Liver (tissue), 9 donors: Measurements from ENCODE around the gene IDH3B. TPM values are rescaled to one million over a fixed set of nuclear protein-coding genes. Genes with fewer than 3 reads are reported as not detected.

Experiments
- DNase-seq: peaks from one replicate; pipeline ENCODE4 v3.0.0-alpha.2; 2017; ENCODE audit warnings: low spot score
- H3K27ac ChIP-seq, 2 donors: one replicate each; pipeline ENCODE4 v1.7.0; 2013; ENCODE audit warnings: inconsistent platforms in 2 of 2, low read length in 2 of 2, control low read depth in 1 of 2, low read depth in 1 of 2, mild to moderate bottlenecking in 1 of 2
- H3K27me3 ChIP-seq, 4 donors: one replicate each; pipeline versions ENCODE4 v1.6.1 to v1.7.0; 2013; ENCODE audit warnings: low read length in 3 of 4, inconsistent platforms in 1 of 4, mild to moderate bottlenecking in 1 of 4, moderate library complexity in 1 of 4; ENCODE audit not compliant: control insufficient read depth in 4 of 4, insufficient read depth in 4 of 4
- H3K36me3 ChIP-seq, 4 donors: one replicate each; pipeline versions ENCODE4 v1.6.1 to v1.7.0; 2013; ENCODE audit warnings: low read length in 3 of 4, mild to moderate bottlenecking in 3 of 4, low read depth in 1 of 4, moderate library complexity in 1 of 4; ENCODE audit not compliant: control insufficient read depth in 4 of 4, insufficient read depth in 3 of 4
- H3K4me1 ChIP-seq, 4 donors: one replicate each; pipeline versions ENCODE4 v1.6.1 to v1.7.0; 2013; ENCODE audit warnings: low read length in 3 of 4, mild to moderate bottlenecking in 3 of 4, moderate library complexity in 1 of 4; ENCODE audit not compliant: control insufficient read depth in 4 of 4, insufficient read depth in 4 of 4
- H3K4me3 ChIP-seq, 3 donors: one replicate each; pipeline versions ENCODE4 v1.6.1 to v1.7.0; 2013; ENCODE audit warnings: low read length in 3 of 3, control low read depth in 1 of 3, low read depth in 1 of 3, mild to moderate bottlenecking in 1 of 3
- H3K9ac ChIP-seq, 2 donors: one replicate each; pipeline ENCODE4 v1.7.0; 2013; ENCODE audit warnings: low read length in 2 of 2, mild to moderate bottlenecking in 2 of 2, moderate library complexity in 2 of 2, control low read depth in 1 of 2, low read depth in 1 of 2
- H3K9me3 ChIP-seq, 4 donors: one replicate each; pipeline versions ENCODE4 v1.6.1 to v1.7.0; 2013; ENCODE audit warnings: low read length in 3 of 4; ENCODE audit not compliant: control insufficient read depth in 4 of 4
- ATF3 ChIP-seq: IDR thresholded peaks from 2 replicates; pipeline ENCODE4 v1.6.1; 2016; ENCODE audit warnings: antibody characterized with exemption
- EGR1 ChIP-seq, 2 donors: IDR thresholded peaks; 2 replicates each; pipeline ENCODE4 v1.6.1; 2016 to 2018; ENCODE audit warnings: antibody characterized with exemption in 2 of 2, low read depth in 2 of 2
- FOXA1 ChIP-seq: IDR thresholded peaks from 2 replicates; pipeline ENCODE4 v1.6.1; 2016; ENCODE audit warnings: antibody characterized with exemption
- FOXA2 ChIP-seq: IDR thresholded peaks from 2 replicates; pipeline ENCODE4 v1.6.1; 2016; ENCODE audit warnings: antibody characterized with exemption
- GABPA ChIP-seq, 2 donors: IDR thresholded peaks in 1 of 2; conservative IDR thresholded peaks in 1 of 2; 2 replicates each; pipeline ENCODE4 v1.6.1; 2016; ENCODE audit warnings: antibody characterized with exemption in 2 of 2, mild to moderate bottlenecking in 1 of 2, moderate library complexity in 1 of 2
- NR2F2 ChIP-seq: IDR thresholded peaks from 2 replicates; pipeline ENCODE4 v1.6.1; 2016; ENCODE audit warnings: antibody characterized with exemption
- RAD21 ChIP-seq, 2 donors: IDR thresholded peaks; 2 replicates each; pipeline ENCODE4 v1.6.1; 2016; ENCODE audit warnings: antibody characterized with exemption in 2 of 2, mild to moderate bottlenecking in 2 of 2
- REST ChIP-seq: IDR thresholded peaks from 2 replicates; pipeline ENCODE4 v1.6.1; 2016; ENCODE audit warnings: antibody characterized with exemption, mild to moderate bottlenecking
- YY1 ChIP-seq: IDR thresholded peaks from 2 replicates; pipeline ENCODE4 v1.6.1; 2016; ENCODE audit warnings: antibody characterized with exemption, mild to moderate bottlenecking
- WGBS: extraction: QIAGEN DNeasy Blood & Tissue Kit; methylation state at CpG from one replicate; pipeline ENCODE4 v1.1.7; 2013; 5-methylcytosine and 5-hydroxymethylcytosine counted together
- polyA plus RNA-seq, 2 donors: library from polyadenylated mRNA; stranded (reverse) in 1 of 2; unstranded in 1 of 2; fragments of 200-250 nt in 1 of 2; fragments of >200 nt in 1 of 2; fragmentation: Nextera tagmentation in 1 of 2; extraction: Ambion mirVana in 1 of 2; gene quantifications; one replicate each; pipeline versions ENCODE4 v1.2.1 to v1.2.3, GENCODE V29; 2013 to 2015
- total RNA-seq, 2 donors: library from RNA; depleted of rRNA; stranded (reverse); fragments of >200 nt; gene quantifications; one replicate each; pipeline ENCODE4 v1.2.3, GENCODE V29; 2014
- TF ChIP-seq, protein P1 (sequence below): fragments of 150-350 bp; IDR thresholded peaks from 2 replicates; pipeline ENCODE4 v1.5.1; 2017; ENCODE audit warnings: improper control_type of control experiment, low read depth, low read length; ENCODE audit not compliant: missing input control
- TF ChIP-seq, protein P2 (sequence below): IDR thresholded peaks from 2 replicates; pipeline ENCODE4 v1.6.1; 2016; ENCODE audit warnings: antibody characterized with exemption
- TF ChIP-seq, protein P3 (sequence below): IDR thresholded peaks from 2 replicates; pipeline ENCODE4 v1.6.1; 2016; ENCODE audit warnings: antibody characterized with exemption
- donor health status: healthy.
- donor health status: healthy.
- donor health status: healthy.
- donor health status: healthy.
- donor health status: healthy.

IDH3B gene
- total and polyA plus RNA-seq, 4 donors, result 34.3 to 68.6 (median 52.7) TPM

DNA sequence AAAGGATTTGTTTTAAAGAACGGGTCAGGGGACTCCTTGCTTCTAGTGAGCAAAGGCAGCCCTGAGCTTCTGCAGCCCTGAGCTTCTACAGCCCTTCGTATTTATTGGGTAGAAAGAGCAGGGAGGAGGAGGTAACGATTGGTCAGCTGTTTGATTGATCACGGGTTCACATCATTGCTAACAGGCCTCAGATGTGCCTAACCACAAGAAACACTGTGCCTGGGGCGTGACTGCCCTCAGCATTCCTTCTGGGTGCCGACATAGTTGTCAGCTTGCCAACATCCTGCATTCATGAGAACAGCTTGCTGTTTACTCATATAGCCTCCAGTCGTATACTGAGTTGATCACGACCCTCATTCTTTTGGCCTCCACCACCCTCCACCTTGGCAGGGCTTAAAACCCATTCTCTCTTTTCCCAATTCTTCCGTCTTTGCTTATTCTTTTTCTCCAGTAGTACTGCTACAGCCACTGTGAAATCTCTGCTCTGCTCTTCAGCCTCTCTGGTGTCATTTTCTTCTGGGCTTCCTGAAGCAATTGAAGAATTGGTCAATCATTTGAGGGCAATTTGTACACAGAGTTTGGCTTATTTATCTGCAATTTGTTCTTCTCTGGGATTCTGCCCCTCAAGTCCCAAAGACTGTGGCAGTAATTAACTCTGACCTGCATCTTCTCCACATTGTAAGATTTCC, 37.0 kb downstream of the IDH3B start:
- 72% methylated on average over 9 of the region's 9 CpGs for WGBS
- DNase-seq, result no peak
- no peaks in the 10 kb centered on the region for H3K27me3 ChIP-seq
- no peak overlapping the region for H3K27ac ChIP-seq
- H3K4me3 ChIP-seq, result no peak overlapping the region
- H3K36me3 ChIP-seq, result no peaks in the 10 kb centered on the region
- TF ChIP-seq FOXA1 (no peak), YY1 (no peak), EGR1 (IDR thresholded peaks at IDR 0.05; ENCODE audit: low read depth in 2 of 2) (no peak), NR2F2 (no peak), REST (no peak)
- TF ChIP-seq, protein P1, sequence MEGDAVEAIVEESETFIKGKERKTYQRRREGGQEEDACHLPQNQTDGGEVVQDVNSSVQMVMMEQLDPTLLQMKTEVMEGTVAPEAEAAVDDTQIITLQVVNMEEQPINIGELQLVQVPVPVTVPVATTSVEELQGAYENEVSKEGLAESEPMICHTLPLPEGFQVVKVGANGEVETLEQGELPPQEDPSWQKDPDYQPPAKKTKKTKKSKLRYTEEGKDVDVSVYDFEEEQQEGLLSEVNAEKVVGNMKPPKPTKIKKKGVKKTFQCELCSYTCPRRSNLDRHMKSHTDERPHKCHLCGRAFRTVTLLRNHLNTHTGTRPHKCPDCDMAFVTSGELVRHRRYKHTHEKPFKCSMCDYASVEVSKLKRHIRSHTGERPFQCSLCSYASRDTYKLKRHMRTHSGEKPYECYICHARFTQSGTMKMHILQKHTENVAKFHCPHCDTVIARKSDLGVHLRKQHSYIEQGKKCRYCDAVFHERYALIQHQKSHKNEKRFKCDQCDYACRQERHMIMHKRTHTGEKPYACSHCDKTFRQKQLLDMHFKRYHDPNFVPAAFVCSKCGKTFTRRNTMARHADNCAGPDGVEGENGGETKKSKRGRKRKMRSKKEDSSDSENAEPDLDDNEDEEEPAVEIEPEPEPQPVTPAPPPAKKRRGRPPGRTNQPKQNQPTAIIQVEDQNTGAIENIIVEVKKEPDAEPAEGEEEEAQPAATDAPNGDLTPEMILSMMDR, result no peak
- TF ChIP-seq, protein P2, sequence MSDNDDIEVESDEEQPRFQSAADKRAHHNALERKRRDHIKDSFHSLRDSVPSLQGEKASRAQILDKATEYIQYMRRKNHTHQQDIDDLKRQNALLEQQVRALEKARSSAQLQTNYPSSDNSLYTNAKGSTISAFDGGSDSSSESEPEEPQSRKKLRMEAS, result no peak
- no peak overlapping the region for H3K9ac ChIP-seq
- H3K9me3 ChIP-seq, result peaks cover 0 to 7% (median 2%) of the 10 kb centered on the region in 4 donors
- H3K4me1 ChIP-seq, result no peaks in the 10 kb centered on the region

DNA sequence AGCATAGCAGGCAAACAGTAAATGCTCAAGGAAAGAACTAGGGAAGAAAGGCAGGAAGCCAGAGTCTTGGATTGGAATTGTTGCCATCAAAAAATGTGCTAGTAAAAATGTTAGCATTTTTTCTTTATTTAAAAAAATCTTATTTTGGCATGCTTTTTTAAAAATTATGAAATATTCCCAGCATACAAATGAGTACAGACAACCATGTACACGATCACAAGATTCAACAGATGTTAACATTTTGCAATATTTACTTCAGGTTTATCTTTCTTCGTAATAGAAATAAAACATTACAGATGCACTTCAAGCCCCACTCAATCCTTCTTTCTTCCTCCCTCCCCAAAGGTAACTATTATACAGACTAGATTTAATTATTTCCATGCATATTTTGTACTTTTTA, 39.0 kb downstream of the IDH3B start:
- 47% methylated on average over 2 of the region's 2 CpGs for WGBS
- no peak overlapping the region for H3K27ac ChIP-seq
- H3K4me1 ChIP-seq, result no peaks in the 10 kb centered on the region
- H3K4me3 ChIP-seq, result no peak overlapping the region
- no peak overlapping the region for H3K9ac ChIP-seq
- peaks cover 0 to 4% (median 2%) of the 10 kb centered on the region in 4 donors for H3K9me3 ChIP-seq
- TF ChIP-seq ATF3 (no peak), FOXA1 (no peak), YY1 (no peak), RAD21 (IDR thresholded peaks at IDR 0.05) (no peak), FOXA2 (no peak), NR2F2 (no peak), GABPA (IDR thresholded peaks at IDR 0.05 in 1 of 2, conservative IDR thresholded peaks at IDR 0.05 in 1 of 2) (no peak), EGR1 (IDR thresholded peaks at IDR 0.05; ENCODE audit: low read depth in 2 of 2) (no peak)
- TF ChIP-seq, protein P2, result no peak
- TF ChIP-seq, protein P3, sequence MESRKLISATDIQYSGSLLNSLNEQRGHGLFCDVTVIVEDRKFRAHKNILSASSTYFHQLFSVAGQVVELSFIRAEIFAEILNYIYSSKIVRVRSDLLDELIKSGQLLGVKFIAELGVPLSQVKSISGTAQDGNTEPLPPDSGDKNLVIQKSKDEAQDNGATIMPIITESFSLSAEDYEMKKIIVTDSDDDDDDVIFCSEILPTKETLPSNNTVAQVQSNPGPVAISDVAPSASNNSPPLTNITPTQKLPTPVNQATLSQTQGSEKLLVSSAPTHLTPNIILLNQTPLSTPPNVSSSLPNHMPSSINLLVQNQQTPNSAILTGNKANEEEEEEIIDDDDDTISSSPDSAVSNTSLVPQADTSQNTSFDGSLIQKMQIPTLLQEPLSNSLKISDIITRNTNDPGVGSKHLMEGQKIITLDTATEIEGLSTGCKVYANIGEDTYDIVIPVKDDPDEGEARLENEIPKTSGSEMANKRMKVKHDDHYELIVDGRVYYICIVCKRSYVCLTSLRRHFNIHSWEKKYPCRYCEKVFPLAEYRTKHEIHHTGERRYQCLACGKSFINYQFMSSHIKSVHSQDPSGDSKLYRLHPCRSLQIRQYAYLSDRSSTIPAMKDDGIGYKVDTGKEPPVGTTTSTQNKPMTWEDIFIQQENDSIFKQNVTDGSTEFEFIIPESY, result no peak
- no peaks in the 10 kb centered on the region for H3K36me3 ChIP-seq
- no peaks in the 10 kb centered on the region for H3K27me3 ChIP-seq
- no peak for DNase-seq
